CD4-positive, alpha-beta T cell treated with Interleukin-15 for 4 hours (primary cell): ENCODE data around the gene HNRNPD.
"Not testable (repeated sequence)": the region's sequence is repeated elsewhere in the genome, so short reads cannot be mapped to it uniquely, and the experiment has no call there.

Experiments
- DNase-seq: peaks from one replicate; pipeline ENCODE4 v3.0.0-alpha.2; 2020; ENCODE audit warnings: low spot score

Gene HNRNPD

GRCh38 chr4:82373816-82374625 is at the start of gene HNRNPD:
Gene HNRNPD (minus strand): TSS chr4:82373991. CDS start chr4:82373678, 313 bp downstream.
- peak; percentile 96 for DNase-seq

GRCh38 chr4:82422616-82423015 is 48.8 kb upstream of the HNRNPD start:
- no peak for DNase-seq

- no peak for DNase-seq
These were observed 48.2 kb upstream of the HNRNPD start for GRCh38 chr4:82421796-82422560.

- DNase-seq, result no peak
These were observed 45.7 kb upstream of the HNRNPD start for GRCh38 chr4:82419451-82419850.

GRCh38 chr4:82415922-82416365 is 42.2 kb upstream of the HNRNPD start:
- no peak for DNase-seq

GRCh38 chr4:82415061-82415460 is 41.3 kb upstream of the HNRNPD start:
- not testable (repeated sequence) for DNase-seq

GRCh38 chr4:82403725-82404124 is 29.9 kb upstream of the HNRNPD start:
- DNase-seq, result no peak

GRCh38 chr4:82402196-82402775 is 28.5 kb upstream of the HNRNPD start:
- no peak for DNase-seq

- no peak for DNase-seq
These were observed 27.8 kb upstream of the HNRNPD start for GRCh38 chr4:82401600-82401999.

- no peak for DNase-seq
These were observed 24.5 kb upstream of the HNRNPD start for GRCh38 chr4:82398263-82398662.

- no peak for DNase-seq
These were observed 23.7 kb upstream of the HNRNPD start for GRCh38 chr4:82397527-82397926.

- no peak for DNase-seq
These were observed 21.1 kb upstream of the HNRNPD start for GRCh38 chr4:82394896-82395295.

- not testable (repeated sequence) for DNase-seq
These were observed 16.3 kb upstream of the HNRNPD start for GRCh38 chr4:82390061-82390460.

- no peak for DNase-seq
These were observed 14.6 kb upstream of the HNRNPD start for GRCh38 chr4:82388405-82388804.

GRCh38 chr4:82386312-82386711 is 12.5 kb upstream of the HNRNPD start:
- DNase-seq, result not testable (repeated sequence)

- no peak for DNase-seq
These were observed 9.0 kb upstream of the HNRNPD start for GRCh38 chr4:82382751-82383150.

GRCh38 chr4:82381661-82382296 is 8.0 kb upstream of the HNRNPD start:
- no peak for DNase-seq

- no peak for DNase-seq
These were observed 7.4 kb upstream of the HNRNPD start for GRCh38 chr4:82381235-82381634.

GRCh38 chr4:82380831-82381230 is 7.0 kb upstream of the HNRNPD start:
- DNase-seq, result no peak

GRCh38 chr4:82380344-82380743 is 6.6 kb upstream of the HNRNPD start:
- no peak for DNase-seq

- DNase-seq, result no peak
These were observed 2.3 kb upstream of the HNRNPD start for GRCh38 chr4:82376109-82376508.

GRCh38 chr4:82373486-82373815 is 340 bp downstream of the HNRNPD start:
- DNase-seq, result no peak
